Mucosa of descending colon (tissue), 3 donors: ENCODE measurements around the gene CTSD. TPM values are rescaled to one million over a fixed set of nuclear protein-coding genes. Genes with fewer than 3 reads are reported as not detected.

Experiments
- ATAC-seq: fragments of 200-7000 bp; cut with Tn5 transposase; one replicate; pipeline ENCODE4 v1.9.1; 2020; ENCODE audit warnings: mild to moderate bottlenecking, moderate library complexity
- DNase-seq, 3 donors: peaks; one replicate each; pipeline ENCODE4 v3.0.0-alpha.2; 2020
- H3K36me3 ChIP-seq: fragments of 200-600 bp; one replicate; pipeline ENCODE4 v1.8.0; 2021; ENCODE audit warnings: low read depth, mild to moderate bottlenecking
- H3K4me1 ChIP-seq: fragments of 200-600 bp; one replicate; pipeline ENCODE4 v1.8.0; 2021; ENCODE audit warnings: low read depth, mild to moderate bottlenecking
- H3K4me3 ChIP-seq: fragments of 200-600 bp; one replicate; pipeline ENCODE4 v1.8.0; 2021; ENCODE audit warnings: mild to moderate bottlenecking
- H3K9me3 ChIP-seq: fragments of 200-600 bp; one replicate; pipeline ENCODE4 v1.8.0; 2021; ENCODE audit warnings: mild to moderate bottlenecking
- CTCF ChIP-seq: fragments of 200-600 bp; IDR thresholded peaks from one replicate; pipeline ENCODE4 v1.8.0; 2022; ENCODE audit warnings: antibody characterized with exemption, mild to moderate bottlenecking
- intact Hi-C, 2 donors: fragments of 100-400 bp; cut with DNase I in 1 of 2; cut with micrococcal nuclease in 1 of 2; formaldehyde crosslinking; loops; one replicate each; pipeline versions ENCODE4 v1.11.0 to v1.11.1; 2022; cut with DNase I, micrococcal nuclease
- total RNA-seq, 3 donors: library from RNA; stranded (reverse); fragmentation: NEBNext Ultra II Directional in 2 of 3; extraction: Animal tissue kit (Norgen Biotek cat#: 25700) in 2 of 3; gene quantifications; one replicate each; pipeline versions ENCODE4 v1.2.1 to v1.2.4, GENCODE V29; 2021 to 2023
- donor health status: DM: no; HTN: no; CAD: no; lungs with moderate emphysema.
- donor health status: DM: no; HTN: no; CAD: no.
- donor health status: DM: no; HTN: yes; CAD: no.

CTSD gene
- total RNA-seq, 3 donors from 2014 or later, result 631 to 1,107 (median 1,007) TPM

GRCh38 chr11:1733009-1733715 lies 30.6 kb downstream of the CTSD start:
- no peak for TF ChIP-seq CTCF
- H3K36me3 ChIP-seq, result no peaks in the 10 kb centered on the region
- intact Hi-C loops, result no loop called here
- DNase-seq (no peak), ATAC-seq (no peak)
- H3K4me1 ChIP-seq, result no peaks in the 10 kb centered on the region
- no peak overlapping the region for H3K4me3 ChIP-seq
- peaks cover 13% of the 10 kb centered on the region for H3K9me3 ChIP-seq

- no peak for TF ChIP-seq CTCF
- H3K4me1 ChIP-seq, result no peaks in the 10 kb centered on the region
- no peak overlapping the region for H3K4me3 ChIP-seq
- intact Hi-C loops, result no loop called here
- ATAC-seq, result no peak
- no peaks in the 10 kb centered on the region for H3K36me3 ChIP-seq
- H3K9me3 ChIP-seq, result peaks cover 13% of the 10 kb centered on the region
- DNase-seq, result no peak
Measured at GRCh38 chr11:1732418-1733008, 31.2 kb downstream of the CTSD start.

- DNase-seq (no peak), ATAC-seq (no peak)
- Histone ChIP-seq H3K4me3 (no peak overlapping the region), H3K4me1 (no peaks in the 10 kb centered on the region), H3K9me3 (peaks cover 4% of the 10 kb centered on the region), H3K36me3 (no peaks in the 10 kb centered on the region)
- intact Hi-C loops, result no loop called here
- TF ChIP-seq CTCF, result no peak
Measured at GRCh38 chr11:1731451-1732059, 32.2 kb downstream of the CTSD start.

- H3K9me3 ChIP-seq, result no peaks in the 10 kb centered on the region
- DNase-seq, result no peak
- H3K4me1 ChIP-seq, result no peaks in the 10 kb centered on the region
- intact Hi-C loops, result no loop called here
- H3K4me3 ChIP-seq, result no peak overlapping the region
- ATAC-seq, result no peak
- TF ChIP-seq CTCF, result no peak
- H3K36me3 ChIP-seq, result no peaks in the 10 kb centered on the region
Measured at GRCh38 chr11:1730059-1730629, 33.6 kb downstream of the CTSD start.

- no peaks in the 10 kb centered on the region for H3K9me3 ChIP-seq
- ATAC-seq, result no peak
- no peak overlapping the region for H3K4me3 ChIP-seq
- DNase-seq, result no peak
- TF ChIP-seq CTCF, result no peak
- intact Hi-C loops, result no loop called here
- no peaks in the 10 kb centered on the region for H3K4me1 ChIP-seq
- no peaks in the 10 kb centered on the region for H3K36me3 ChIP-seq
Measured at GRCh38 chr11:1729692-1730011, 34.1 kb downstream of the CTSD start.
